ENCODE data around the gene NRDE2.
"Not testable (repeated sequence)": the region's sequence is repeated elsewhere in the genome, so short reads cannot be mapped to it uniquely, and the experiment has no call there.

The NRDE2 gene

DNA sequence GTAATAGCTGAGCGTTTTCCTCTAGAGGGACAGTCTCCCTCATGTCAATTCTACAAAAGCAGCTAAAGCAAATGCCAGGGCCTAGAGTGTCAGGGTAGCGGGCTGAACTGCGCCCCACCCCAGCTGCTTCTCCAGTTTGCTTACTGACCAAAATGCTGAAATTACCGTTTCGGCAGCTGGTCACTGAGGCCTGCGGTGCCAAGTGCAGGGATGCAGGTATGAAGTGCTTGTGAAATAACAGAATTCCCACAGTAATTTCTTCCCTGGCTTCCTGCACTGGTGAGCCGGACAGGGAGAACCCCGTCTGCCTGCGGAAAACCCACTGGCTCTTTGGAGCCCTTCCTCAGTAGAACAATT, 56.3 kb downstream of the NRDE2 start:
- no peak for DNase-seq (ENCODE audit: low read depth in 4 of 4, low spot score in 1 of 4)

DNA sequence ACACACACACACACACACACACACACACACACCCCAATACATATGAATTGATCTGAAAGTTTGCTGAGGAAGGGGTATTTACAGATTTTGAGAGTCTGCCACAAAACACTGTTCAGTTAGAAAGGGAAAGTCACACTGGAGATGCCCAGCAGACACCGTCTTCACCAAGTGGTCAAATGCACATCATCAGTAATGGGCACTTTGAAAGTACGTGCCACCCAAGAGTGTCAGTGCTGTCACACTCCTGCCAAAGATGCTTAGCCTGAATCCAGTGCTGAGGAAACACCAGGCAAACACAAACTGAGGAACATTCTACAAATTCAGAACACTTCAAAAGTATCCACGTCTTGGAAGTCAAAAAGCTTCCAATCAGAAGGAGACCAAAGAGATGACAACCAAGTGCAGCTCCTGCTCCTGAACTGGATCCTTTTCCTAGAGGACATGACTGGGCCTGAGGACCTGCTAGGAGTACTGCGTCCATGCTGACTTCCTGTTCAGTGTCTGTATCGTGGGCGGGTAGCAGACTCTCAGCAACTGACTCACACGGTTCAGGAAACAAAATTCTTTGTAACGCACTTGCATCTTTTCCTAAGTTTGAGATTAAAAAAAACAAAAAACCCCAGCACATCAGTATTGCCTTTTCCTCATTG, 56.8 kb downstream of the NRDE2 start:
- DNase-seq (ENCODE audit: low read depth in 4 of 4, low spot score in 1 of 4) = no peak

- no peak for DNase-seq (ENCODE audit: low read depth in 4 of 4, low spot score in 1 of 4)
These were observed 57.7 kb downstream of the NRDE2 start for GRCh38 chr14:90274019-90274418.

DNA sequence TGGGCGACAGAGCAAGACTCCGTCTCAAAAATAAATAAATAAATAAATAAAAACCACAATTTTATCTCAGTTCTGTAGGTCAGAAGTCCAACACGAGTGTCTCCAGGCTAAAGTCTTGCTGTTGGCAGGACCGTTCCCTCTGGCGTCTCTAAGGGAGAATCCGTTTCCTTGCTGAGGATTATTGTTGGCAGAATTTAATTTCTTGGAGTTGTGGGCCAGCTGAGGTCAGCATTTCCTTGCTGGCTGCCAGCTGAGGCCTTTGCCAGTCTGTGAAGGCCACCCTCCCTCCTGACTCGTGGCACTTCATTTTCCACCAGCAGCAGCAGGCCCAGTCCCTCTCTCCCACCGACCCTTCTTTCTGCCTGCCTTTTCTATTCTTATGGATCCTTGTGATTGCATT, 58.2 kb downstream of the NRDE2 start:
- DNase-seq (ENCODE audit: low read depth in 4 of 4, low spot score in 1 of 4) = no peak

GRCh38 chr14:90272523-90272922, 59.2 kb downstream of the NRDE2 start:
- no peak for DNase-seq (ENCODE audit: low read depth in 4 of 4, low spot score in 1 of 4)

- DNase-seq (ENCODE audit: low read depth in 4 of 4, low spot score in 1 of 4) = no peak
These were observed 63.3 kb downstream of the NRDE2 start for GRCh38 chr14:90268420-90268819.

DNA sequence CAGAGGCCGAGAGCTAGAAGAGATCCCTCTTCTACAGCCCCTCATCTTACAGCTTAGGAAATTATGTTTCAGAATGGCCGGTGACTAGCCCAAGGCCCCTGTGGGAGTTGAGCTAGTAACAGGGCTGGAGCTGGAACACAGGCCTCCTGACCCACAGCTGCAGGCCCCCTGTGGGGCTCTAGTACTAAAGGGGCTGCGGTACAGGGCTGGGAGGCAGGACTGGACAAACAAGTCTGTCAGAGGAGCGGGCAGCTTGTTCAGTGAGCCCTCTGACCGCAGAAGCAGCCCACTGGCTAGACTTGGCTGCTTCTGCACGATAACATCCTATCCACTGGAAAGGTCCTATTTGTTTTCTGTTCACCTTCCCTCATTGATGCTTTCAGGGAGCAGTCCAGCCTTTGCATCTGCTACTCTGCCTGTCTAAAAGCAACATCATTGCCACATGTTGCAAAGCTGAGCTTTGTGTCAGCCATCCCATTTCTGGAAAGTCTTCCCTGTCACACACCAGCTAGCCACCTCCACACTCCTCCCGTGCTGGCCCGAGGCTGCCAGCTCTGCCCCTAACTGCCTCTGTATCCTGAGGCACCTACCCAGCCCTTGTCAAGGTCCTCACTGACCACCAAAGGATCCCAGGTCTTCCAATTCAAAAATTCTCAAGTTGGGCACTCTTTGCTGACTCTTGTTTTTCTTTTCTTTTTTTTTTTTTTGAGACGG, 65.1 kb downstream of the NRDE2 start:
- DNase-seq (ENCODE audit: low read depth in 4 of 4, low spot score in 1 of 4) = no peak

GRCh38 chr14:90263748-90264449, 67.8 kb downstream of the NRDE2 start:
- no peak for DNase-seq (ENCODE audit: low read depth in 4 of 4, low spot score in 1 of 4)

GRCh38 chr14:90256354-90257131, 75.2 kb downstream of the NRDE2 start, which contains the start of gene PSMC1:
Gene PSMC1 (plus strand): TSS chr14:90256553. CDS start chr14:90256598, 45 bp downstream.
- DNase-seq (ENCODE audit: low read depth in 4 of 4, low spot score in 1 of 4) = peak; percentile 73 to 82 (median 78)

- DNase-seq (ENCODE audit: low read depth in 4 of 4, low spot score in 1 of 4) = no peak
These were observed 75.9 kb downstream of the NRDE2 start for GRCh38 chr14:90255871-90256270.

GRCh38 chr14:90253826-90254225, 77.9 kb downstream of the NRDE2 start:
- no peak for DNase-seq (ENCODE audit: low read depth in 4 of 4, low spot score in 1 of 4)

GRCh38 chr14:90248594-90248993, 83.1 kb downstream of the NRDE2 start:
- DNase-seq (ENCODE audit: low read depth in 4 of 4, low spot score in 1 of 4) = no peak

- not testable (repeated sequence) for DNase-seq (ENCODE audit: low read depth in 4 of 4, low spot score in 1 of 4)
These were observed 84.3 kb downstream of the NRDE2 start for GRCh38 chr14:90247441-90247840.

DNA sequence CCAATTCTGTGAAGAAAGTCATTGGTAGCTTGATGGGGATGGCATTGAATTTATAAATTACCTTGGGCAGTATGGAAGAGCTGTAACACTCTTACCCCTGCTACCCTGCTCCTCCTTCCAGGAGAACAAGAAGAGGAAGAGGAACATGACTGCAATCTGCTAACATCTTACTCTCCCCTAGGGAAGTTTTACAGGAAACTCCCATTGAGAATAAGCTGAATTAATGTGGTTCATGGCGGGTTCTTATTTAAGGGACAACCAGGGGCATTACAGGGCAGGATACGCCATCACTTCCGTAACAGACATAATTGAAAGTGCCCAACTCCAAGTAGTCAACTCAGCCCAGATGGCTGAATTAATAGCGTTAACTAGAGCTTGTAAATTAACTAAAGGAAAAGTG, 84.8 kb downstream of the NRDE2 start:
- no peak for DNase-seq (ENCODE audit: low read depth in 4 of 4, low spot score in 1 of 4)

- DNase-seq (ENCODE audit: low read depth in 4 of 4, low spot score in 1 of 4) = no peak
These were observed 89.3 kb downstream of the NRDE2 start for GRCh38 chr14:90242444-90242843.

DNA sequence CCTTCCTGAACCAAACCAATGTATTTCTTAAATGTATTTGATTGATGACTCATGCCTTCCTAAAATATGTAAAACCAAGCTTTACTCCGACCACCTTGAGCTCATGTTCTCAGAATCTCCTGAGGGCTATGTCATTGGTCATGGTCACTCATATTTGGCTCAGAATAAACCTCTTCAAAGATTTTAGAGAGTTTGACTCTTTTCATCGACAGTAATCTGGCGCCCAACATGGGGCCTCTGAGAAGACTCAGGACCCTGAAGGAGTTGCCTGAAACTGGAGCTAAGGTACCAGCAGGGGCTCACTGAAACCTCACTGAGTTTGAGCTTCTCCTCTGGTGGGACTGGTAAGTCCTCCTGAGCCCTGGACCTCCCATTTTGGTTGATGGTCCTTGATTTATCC, 92.6 kb downstream of the NRDE2 start:
- no peak for DNase-seq (ENCODE audit: low read depth in 4 of 4, low spot score in 1 of 4)

GRCh38 chr14:90235179-90235976, 96.4 kb downstream of the NRDE2 start:
- DNase-seq (ENCODE audit: low read depth in 4 of 4, low spot score in 1 of 4) = peak; percentile 47 to 64 (median 50)

DNA sequence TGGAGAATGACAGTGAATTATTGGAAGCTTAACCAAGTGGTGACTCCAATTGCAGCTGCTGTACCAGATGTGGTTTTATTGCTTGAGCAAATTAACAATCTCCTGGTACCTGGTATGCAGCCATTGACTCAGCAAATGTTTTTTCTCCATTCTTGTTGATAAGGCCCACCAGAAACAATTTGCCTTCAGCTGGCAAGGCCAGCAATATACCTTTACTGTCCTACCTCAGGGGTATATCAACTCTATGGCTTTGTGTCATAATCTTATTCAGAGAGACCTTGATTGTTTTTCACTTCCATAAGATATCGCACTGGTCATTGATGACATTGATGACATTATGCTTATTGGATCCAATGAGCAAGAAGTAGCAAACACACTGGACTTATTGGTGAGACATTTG, 101.8 kb downstream of the NRDE2 start:
- DNase-seq (ENCODE audit: low read depth in 4 of 4, low spot score in 1 of 4) = not testable (repeated sequence)

DNA sequence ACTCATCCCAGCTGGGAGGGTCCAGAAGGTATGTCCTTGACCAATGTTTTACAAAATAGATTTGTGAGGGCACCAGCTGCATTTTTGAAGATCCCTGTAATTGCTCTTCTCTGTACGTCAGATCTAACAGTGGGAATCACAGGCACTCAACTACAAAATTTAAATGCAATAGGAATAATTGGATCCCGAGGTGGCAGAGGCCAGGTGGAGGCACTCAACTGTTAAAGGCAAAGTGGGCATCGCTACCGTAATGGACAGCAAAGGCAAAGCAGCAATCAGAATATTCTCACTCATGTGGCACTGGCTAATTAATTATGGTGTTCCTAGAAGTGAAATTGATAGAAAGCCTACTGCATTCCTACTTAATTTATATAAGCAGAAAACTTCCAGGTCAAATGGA, 103.3 kb downstream of the NRDE2 start:
- no peak for DNase-seq (ENCODE audit: low read depth in 4 of 4, low spot score in 1 of 4)

Measured in stimulated activated CD4-positive, alpha-beta T cell treated with anti-CD3 and anti-CD28 coated beads, Interleukin-1b, Interleukin-23, amount 100 ng/mL, for 24 hours (primary cell).